CD4-positive, alpha-beta T cell treated with Interleukin-12 subunit alpha and Interleukin-12 subunit beta, for 1 hour (primary cell): ENCODE measurements around the gene MAP7.
"Not testable (repeated sequence)": the region's sequence is repeated elsewhere in the genome, so short reads cannot be mapped to it uniquely, and the experiment has no call there.

ENCODE experiments used
- DNase-seq: peaks from one replicate; pipeline ENCODE4 v3.0.0-alpha.2; 2020

Gene MAP7

GRCh38 chr6:136465766-136466303 lies 84.4 kb downstream of the MAP7 start:
- DNase-seq: no peak

DNA sequence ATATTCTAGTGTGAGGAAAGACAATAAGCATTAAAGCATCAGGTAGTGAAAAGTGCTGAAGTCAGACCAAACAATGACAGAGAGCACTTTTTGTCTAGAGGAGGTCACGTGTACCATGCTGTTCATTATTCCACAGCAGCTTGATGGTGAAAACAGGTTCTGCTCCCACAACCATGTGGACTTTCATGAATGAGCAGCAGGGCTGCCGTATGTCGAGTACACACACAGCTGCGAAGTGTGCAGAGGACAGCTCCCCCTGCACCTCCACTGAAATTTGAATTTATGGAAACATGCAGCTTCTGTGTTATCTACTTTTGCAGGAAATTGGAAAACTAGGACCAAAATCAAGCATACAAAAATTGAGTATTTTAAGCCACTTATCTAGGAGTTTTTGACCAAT lies 85.3 kb downstream of the MAP7 start:
- DNase-seq: no peak

GRCh38 chr6:136464148-136464547 lies 86.1 kb downstream of the MAP7 start:
- no peak for DNase-seq

GRCh38 chr6:136463743-136464142 lies 86.5 kb downstream of the MAP7 start:
- DNase-seq: no peak

DNA sequence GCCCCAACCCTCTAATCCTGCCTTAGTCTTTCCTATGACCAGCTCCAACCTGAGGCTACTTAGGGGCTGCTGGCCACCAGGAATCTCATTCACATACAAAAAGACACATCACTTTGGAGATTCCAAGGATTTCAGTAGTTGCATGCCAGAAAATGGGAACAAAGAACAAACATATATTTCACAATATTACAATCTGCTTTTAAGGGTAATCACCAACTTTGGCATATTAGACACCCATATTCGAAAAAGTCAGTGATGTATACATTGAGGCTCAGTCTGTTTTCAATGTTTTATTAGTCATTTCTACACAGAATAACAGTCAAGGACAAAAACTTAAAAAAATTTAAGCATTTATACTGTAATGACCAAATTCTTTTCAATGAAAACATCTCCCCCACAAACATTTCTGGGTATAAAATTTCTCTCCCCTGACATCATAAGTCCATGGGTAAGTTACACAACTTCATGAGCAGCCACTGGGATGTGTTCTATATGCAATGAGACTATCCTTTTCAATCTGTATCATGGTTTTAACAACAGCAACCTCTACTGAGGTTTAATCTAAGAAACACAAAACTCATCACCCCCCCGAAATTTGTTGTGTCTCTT lies 103.5 kb downstream of the MAP7 start:
- no peak for DNase-seq

DNA sequence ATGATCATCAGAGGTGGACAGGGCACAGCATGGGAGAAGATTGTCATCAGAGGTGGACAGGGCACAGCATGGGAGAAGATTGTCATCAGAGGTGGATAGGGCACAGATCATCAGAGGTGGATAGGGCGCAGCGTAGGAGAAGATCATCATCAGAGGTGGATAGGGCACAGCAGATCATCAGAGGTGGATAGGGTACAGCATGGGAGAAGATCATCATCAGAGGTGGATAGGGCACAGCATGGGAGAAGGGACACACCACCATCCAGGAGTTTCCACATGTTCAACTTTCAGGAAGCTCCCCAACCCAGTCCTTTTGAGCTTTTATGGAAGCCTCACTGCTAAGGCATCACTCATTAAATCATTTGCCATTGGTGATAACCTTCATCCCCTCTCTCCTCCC lies 104.1 kb downstream of the MAP7 start:
- no peak for DNase-seq

DNA sequence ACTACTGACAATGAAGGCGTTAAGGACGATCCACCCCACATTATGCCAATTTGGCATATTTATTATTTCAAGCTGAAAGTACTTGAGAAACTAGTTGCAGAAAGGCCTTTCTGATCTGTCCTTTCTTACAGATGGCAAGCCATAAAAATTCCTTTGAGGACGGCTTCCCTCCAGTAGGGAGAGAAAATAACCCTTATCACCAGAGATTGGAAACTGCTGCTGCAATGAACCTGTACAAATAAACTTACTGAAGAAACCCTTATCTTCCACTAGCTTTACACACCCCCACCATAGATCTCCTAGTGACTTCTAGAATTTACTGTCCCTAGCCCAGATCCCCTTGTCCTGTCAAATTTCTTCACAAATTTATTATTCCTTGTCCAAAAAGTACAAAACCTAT lies 105.2 kb downstream of the MAP7 start:
- DNase-seq: no peak

DNA sequence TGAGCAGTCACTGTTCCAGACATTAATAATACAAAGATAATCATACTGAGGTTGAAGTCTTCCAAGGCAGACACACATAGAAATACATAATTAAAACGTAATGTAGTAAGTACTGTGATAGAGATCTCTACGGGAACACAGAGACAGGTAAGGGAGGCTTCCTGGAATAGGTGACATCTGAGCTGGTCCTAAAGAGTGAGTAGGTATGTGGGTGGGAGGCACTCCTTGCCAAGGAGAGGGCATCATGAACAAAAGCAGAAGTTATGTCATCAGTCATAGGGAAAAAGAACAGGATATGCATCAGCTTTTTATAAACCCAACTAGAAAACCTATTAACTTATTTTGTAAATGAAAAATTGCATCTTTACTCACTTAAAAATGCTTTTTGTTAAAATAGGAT lies 110.0 kb downstream of the MAP7 start:
- no peak for DNase-seq

- DNase-seq: no peak
These were observed 110.6 kb downstream of the MAP7 start for GRCh38 chr6:136439514-136440190.

DNA sequence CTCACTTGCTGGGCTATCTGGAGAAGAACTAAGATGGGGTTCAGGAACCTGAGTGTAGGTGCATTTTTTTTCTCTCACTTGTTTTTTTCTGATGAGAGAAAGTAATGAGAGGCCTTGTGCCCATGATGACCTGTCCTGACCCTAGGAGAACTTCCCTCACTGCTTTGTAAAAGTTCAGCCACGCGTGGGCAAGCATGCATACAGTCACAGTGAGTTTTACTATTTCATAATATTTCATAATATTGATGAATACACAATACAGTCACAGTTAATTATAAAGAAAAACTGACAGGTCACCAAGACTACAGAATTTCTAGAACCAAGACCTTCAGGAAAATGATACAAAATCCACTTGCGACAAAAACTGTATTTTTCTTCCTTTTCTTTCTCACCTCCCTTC lies 111.8 kb downstream of the MAP7 start:
- DNase-seq: no peak

DNA sequence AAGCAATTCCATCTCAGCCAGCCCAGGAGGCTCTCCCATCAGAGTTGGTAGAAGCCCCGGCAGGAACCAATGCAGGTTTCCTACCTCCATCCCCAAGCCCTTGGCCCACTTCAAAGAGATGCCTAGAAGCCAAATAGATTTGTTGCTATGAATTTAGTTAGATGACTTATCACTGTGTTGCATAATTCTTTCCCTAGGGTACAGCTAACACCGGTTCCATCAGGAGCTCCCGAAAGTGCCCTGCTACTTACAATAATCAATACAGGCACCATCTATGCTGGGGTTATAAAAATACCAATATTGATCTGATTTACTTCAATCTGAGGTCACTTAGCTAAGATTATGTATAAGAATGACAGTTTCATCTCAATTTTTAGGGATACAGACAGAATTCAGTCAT lies 113.0 kb downstream of the MAP7 start:
- no peak for DNase-seq

DNA sequence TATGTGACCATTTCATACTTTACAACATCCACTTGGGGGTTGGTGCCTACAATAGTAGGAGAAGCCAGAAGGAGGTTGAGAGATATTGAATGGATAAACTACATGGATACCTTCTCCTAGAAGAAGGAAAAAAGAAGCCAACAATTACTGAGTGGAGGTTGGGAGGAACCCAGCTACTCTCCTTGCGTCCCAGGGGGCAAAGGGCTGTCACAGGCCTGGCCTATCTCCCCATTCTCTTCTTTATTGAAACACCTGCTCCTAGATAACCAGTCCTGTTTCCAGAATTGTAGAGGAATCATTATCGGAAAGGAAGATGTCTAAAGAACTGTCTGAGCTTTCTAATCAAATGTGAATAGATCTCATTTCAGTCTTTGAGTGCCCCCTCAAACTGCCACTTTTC lies 115.1 kb downstream of the MAP7 start:
- DNase-seq: no peak

GRCh38 chr6:136431306-136431705 lies 118.9 kb downstream of the MAP7 start:
- not testable (repeated sequence) for DNase-seq

DNA sequence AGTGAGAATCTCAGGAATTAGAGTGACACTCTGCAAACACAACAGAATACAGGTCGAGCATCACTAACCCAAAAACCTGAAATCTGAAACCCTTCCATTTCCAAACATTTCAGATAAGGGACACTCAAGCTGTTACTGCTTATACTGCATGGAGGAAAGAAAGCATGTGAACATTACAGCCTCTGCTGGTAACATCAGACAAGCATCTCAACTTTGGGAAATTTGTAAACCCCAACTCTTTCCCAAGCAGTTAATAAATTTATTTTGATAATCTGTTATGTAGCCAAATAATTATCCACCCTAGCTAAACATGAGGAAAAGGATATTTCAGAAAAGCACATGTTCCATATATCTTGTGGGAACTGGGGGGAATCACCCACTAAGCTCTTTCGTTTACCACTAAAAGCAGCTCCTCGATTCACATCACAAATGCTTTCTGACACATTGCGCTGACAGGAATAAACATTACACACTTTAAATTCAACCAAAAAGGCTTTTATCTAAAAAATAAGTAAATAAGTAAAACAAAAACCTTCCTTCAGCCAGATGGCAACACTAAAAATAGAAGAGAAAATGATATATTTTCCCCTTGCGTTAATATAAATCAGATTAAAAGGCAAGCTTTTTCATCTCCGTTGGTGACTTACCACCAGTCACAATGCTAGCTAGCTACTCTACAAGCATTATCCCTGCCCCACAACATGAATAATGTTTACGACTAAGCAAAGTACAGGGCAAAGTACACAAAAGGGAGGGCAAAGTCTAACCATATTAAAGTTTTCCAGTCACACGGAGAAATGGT lies 120.8 kb downstream of the MAP7 start:
- DNase-seq: no peak

DNA sequence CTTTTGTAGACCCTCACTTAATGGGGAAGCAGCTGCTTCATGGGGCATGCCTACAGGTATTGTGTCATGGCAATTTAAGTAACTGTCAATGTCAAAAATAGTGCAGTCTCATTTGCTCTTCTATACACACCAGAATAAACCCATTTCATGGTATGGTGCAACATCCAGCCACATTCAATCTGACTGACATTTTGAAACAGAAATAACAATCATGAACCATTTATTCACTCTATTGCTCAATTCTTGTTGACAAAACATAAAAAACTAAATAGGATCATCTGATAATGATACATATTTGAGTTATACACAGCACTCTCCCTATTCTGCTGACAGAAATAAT lies 122.9 kb downstream of the MAP7 start:
- DNase-seq: no peak

GRCh38 chr6:136426627-136427377 lies 123.4 kb downstream of the MAP7 start:
- DNase-seq: no peak

DNA sequence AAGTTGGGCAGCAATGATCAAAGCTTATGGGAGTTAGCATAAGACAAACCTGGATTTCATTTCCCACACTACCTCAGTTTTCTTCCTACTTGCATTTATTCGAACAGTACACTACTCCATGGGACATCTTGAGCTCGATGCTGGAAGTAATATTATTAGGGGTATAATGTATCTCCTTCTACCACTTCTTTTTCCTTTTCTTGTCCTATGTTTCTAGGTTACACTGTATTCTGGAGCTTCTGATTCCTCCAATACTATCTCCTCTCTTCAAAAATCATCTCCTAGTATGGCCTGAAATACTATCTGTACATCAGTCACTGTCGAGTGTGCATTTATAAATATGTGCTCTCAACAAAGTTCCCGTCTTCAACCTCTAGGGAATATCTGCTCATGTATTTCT lies 124.4 kb downstream of the MAP7 start:
- DNase-seq: no peak

GRCh38 chr6:136424901-136425300 lies 125.3 kb downstream of the MAP7 start:
- DNase-seq: no peak

DNA sequence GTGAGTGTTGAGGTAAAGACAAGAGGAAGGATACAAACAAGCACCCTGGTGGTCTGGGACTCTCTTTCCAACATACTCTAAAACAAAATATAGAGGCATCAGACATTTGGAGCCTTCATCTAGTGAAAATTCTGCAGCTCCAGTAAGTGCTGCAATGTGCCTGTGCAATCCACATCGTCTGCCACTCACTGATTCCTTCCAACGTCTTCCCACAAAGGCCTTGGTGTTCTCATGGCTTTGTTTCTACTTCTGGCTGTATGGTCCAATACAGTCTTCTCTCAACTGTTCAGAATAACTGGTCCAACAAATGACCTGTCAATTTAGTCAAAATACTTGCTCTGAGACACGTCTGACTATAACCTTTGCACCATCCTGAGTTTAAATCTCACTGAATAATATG lies 125.8 kb downstream of the MAP7 start:
- DNase-seq: no peak

DNA sequence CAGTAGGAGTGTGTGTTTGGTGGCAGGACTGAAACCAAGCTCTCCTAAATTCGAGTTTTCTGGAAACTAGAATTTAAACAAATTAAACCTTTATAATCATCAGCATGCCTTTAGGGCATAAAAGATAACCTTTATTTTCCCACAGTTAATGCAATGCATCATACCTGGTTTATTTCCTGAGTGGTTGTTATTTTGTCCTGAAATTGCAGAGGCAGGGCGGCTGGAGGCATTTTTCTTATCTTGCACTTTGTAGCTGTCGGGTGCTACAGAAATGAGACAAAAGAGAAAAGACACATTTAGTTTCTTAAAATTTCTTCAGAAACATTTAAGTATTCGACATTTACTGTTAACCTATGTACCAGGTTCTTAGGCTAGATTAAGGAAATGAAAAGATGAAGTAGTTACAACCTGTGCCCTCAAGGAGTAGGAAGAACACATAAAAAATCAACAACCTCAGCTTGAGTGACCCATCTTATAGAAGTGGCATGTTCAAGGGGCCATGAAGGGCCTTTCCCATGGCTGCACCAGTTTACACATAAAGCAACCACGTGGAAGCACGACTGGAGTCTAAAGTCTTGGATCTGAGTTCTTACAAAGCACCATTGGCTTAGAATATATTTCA lies 128.6 kb downstream of the MAP7 start:
- no peak for DNase-seq

- DNase-seq: no peak
These were observed 129.4 kb downstream of the MAP7 start for GRCh38 chr6:136420853-136421252.

DNA sequence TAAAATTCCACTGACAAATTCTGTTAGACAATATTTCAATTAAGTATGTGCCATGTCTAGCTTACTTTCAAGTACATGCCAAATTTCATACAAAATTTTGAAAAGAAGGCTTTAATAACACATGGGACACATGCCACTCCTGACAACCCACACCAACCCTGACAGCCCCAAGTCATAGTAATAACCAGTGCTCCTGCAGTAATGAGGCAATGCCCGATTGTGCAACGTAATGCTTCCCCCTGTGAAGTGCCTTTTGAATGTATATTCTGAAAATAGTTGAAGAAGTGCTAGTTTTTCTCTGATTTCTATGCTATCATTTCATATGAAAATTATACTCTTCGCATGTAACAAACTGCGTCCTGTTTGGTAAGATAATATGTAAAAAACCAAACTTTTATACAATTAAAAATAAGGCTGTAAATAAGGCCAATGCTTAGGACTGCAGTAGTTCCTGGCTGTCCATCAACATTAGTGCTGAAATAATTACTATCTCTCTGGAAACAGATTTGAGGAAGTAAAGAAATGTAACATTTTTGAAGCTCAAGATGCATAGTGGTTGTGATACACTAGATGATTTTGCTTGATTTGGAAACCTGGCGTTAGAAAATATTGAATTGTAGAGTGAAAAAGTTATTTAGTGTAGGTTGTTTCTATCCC lies 134.7 kb downstream of the MAP7 start:
- no peak for DNase-seq
